WTC11 (cell line): ENCODE data around the gene FER1L5.

Experiments used
- ELF4 ChIP-seq: sonication (generic); formaldehyde crosslinking; IDR thresholded peaks from 2 replicates; pipeline ENCODE4 v1.8.1; 2022; ENCODE audit warnings: low read depth, mild to moderate bottlenecking, moderate library complexity, missing genetic modification reagents
- ESRRA ChIP-seq: sonication (generic); formaldehyde crosslinking; IDR thresholded peaks from 2 replicates; pipeline ENCODE4 v1.8.1; 2022; ENCODE audit warnings: mild to moderate bottlenecking, missing genetic modification reagents, borderline replicate concordance
- GTF2I ChIP-seq: fragments of 250-450 bp; sonication (Bioruptor Pico); conservative IDR thresholded peaks from 2 replicates; pipeline ENCODE4 v1.4.0; 2021; ENCODE audit warnings: mild to moderate bottlenecking
- KAT7 ChIP-seq: sonication (generic); formaldehyde crosslinking; IDR thresholded peaks from 2 replicates; pipeline ENCODE4 v1.8.1; 2023; ENCODE audit warnings: missing genetic modification reagents, mild to moderate bottlenecking, borderline replicate concordance
- NFATC4 ChIP-seq: fragments of 250-450 bp; sonication (Bioruptor Pico); IDR thresholded peaks from 2 replicates; pipeline ENCODE4 v1.9.0; 2021; ENCODE audit warnings: mild to moderate bottlenecking
- SP1 ChIP-seq: sonication (generic); formaldehyde crosslinking; conservative IDR thresholded peaks from 2 replicates; pipeline ENCODE4 v1.8.1; 2022; ENCODE audit warnings: missing genetic modification reagents
- TCF7 ChIP-seq: sonication (generic); formaldehyde crosslinking; IDR thresholded peaks from 2 replicates; pipeline ENCODE4 v1.8.0; 2022; ENCODE audit warnings: mild to moderate bottlenecking, low read depth, missing genetic modification reagents, moderate library complexity
- ZBTB21 ChIP-seq: sonication (generic); formaldehyde crosslinking; IDR thresholded peaks from 2 replicates; pipeline ENCODE4 v1.8.1; 2023; ENCODE audit warnings: mild to moderate bottlenecking, missing genetic modification reagents, borderline replicate concordance
- TF ChIP-seq, protein P1 (sequence below): fragments of 200-600 bp; IDR thresholded peaks from 2 replicates; pipeline ENCODE4 v1.8.0; 2022; ENCODE audit warnings: antibody characterized with exemption
- TF ChIP-seq, protein P2 (sequence below): sonication (generic); formaldehyde crosslinking; IDR thresholded peaks from 2 replicates; pipeline ENCODE4 v1.8.1; 2023; ENCODE audit warnings: mild to moderate bottlenecking, moderate library complexity, missing genetic modification reagents
- TF ChIP-seq, protein P3 (sequence below): sonication (generic); formaldehyde crosslinking; IDR thresholded peaks from 2 replicates; pipeline ENCODE4 v1.8.1; 2023; ENCODE audit warnings: mild to moderate bottlenecking, missing genetic modification reagents, moderate library complexity
- TF ChIP-seq, protein P4 (sequence below): sonication (generic); formaldehyde crosslinking; IDR thresholded peaks from 2 replicates; pipeline ENCODE4 v1.8.1; 2022; ENCODE audit warnings: low read depth, mild to moderate bottlenecking, moderate library complexity, missing genetic modification reagents, borderline replicate concordance
- TF ChIP-seq, protein P5 (sequence below): sonication (generic); formaldehyde crosslinking; IDR thresholded peaks from 2 replicates; pipeline ENCODE4 v1.8.1; 2023; ENCODE audit warnings: mild to moderate bottlenecking, missing genetic modification reagents, borderline replicate concordance

DNA sequence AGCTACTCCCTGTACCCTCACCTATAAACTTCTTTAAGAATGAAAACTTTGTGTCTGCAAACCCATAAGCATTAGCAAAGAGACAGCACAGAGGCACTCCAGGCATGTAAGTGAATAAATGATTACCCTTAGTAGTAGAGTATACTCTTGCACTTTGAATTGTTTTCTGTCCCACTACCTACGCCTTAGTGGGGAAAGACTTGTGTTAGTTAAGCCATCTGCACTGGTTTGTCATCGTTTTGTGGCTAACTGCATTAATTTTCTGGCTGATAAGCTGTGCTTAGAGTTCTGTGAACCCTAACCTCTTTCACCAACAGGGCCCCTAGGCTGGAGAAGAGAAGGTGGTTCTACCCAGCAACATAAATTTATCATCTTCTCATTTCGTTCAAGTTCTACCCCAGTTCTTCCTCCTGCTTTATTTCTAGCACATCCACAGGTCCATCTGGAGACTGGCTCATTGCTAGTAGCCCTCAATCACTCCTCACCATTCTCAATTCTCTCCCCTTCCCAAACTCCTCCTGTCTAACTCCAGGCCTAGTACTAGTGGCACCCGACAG lies 96.6 kb downstream of the FER1L5 start:
- TF ChIP-seq TCF7 (CRISPR knock-in tag) = no peak
- TF ChIP-seq, protein P1, sequence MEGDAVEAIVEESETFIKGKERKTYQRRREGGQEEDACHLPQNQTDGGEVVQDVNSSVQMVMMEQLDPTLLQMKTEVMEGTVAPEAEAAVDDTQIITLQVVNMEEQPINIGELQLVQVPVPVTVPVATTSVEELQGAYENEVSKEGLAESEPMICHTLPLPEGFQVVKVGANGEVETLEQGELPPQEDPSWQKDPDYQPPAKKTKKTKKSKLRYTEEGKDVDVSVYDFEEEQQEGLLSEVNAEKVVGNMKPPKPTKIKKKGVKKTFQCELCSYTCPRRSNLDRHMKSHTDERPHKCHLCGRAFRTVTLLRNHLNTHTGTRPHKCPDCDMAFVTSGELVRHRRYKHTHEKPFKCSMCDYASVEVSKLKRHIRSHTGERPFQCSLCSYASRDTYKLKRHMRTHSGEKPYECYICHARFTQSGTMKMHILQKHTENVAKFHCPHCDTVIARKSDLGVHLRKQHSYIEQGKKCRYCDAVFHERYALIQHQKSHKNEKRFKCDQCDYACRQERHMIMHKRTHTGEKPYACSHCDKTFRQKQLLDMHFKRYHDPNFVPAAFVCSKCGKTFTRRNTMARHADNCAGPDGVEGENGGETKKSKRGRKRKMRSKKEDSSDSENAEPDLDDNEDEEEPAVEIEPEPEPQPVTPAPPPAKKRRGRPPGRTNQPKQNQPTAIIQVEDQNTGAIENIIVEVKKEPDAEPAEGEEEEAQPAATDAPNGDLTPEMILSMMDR = no peak
- TF ChIP-seq, protein P2, sequence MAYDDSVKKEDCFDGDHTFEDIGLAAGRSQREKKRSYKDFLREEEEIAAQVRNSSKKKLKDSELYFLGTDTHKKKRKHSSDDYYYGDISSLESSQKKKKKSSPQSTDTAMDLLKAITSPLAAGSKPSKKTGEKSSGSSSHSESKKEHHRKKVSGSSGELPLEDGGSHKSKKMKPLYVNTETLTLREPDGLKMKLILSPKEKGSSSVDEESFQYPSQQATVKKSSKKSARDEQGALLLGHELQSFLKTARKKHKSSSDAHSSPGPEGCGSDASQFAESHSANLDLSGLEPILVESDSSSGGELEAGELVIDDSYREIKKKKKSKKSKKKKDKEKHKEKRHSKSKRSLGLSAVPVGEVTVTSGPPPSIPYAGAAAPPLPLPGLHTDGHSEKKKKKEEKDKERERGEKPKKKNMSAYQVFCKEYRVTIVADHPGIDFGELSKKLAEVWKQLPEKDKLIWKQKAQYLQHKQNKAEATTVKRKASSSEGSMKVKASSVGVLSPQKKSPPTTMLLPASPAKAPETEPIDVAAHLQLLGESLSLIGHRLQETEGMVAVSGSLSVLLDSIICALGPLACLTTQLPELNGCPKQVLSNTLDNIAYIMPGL (CRISPR knock-in tag) = no peak
- TF ChIP-seq ELF4 (CRISPR knock-in tag) = no peak
- no peak for TF ChIP-seq NFATC4 (CRISPR knock-in tag)
- TF ChIP-seq, protein P3, sequence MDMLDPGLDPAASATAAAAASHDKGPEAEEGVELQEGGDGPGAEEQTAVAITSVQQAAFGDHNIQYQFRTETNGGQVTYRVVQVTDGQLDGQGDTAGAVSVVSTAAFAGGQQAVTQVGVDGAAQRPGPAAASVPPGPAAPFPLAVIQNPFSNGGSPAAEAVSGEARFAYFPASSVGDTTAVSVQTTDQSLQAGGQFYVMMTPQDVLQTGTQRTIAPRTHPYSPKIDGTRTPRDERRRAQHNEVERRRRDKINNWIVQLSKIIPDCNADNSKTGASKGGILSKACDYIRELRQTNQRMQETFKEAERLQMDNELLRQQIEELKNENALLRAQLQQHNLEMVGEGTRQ (CRISPR knock-in tag) = no peak
- TF ChIP-seq ZBTB21 (CRISPR knock-in tag) = no peak
- TF ChIP-seq, protein P4, sequence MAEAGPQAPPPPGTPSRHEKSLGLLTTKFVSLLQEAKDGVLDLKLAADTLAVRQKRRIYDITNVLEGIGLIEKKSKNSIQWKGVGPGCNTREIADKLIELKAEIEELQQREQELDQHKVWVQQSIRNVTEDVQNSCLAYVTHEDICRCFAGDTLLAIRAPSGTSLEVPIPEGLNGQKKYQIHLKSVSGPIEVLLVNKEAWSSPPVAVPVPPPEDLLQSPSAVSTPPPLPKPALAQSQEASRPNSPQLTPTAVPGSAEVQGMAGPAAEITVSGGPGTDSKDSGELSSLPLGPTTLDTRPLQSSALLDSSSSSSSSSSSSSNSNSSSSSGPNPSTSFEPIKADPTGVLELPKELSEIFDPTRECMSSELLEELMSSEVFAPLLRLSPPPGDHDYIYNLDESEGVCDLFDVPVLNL (CRISPR knock-in tag) = no peak
- no peak for TF ChIP-seq SP1 (CRISPR knock-in tag)
- TF ChIP-seq ESRRA (CRISPR knock-in tag) = no peak
- TF ChIP-seq, protein P5, sequence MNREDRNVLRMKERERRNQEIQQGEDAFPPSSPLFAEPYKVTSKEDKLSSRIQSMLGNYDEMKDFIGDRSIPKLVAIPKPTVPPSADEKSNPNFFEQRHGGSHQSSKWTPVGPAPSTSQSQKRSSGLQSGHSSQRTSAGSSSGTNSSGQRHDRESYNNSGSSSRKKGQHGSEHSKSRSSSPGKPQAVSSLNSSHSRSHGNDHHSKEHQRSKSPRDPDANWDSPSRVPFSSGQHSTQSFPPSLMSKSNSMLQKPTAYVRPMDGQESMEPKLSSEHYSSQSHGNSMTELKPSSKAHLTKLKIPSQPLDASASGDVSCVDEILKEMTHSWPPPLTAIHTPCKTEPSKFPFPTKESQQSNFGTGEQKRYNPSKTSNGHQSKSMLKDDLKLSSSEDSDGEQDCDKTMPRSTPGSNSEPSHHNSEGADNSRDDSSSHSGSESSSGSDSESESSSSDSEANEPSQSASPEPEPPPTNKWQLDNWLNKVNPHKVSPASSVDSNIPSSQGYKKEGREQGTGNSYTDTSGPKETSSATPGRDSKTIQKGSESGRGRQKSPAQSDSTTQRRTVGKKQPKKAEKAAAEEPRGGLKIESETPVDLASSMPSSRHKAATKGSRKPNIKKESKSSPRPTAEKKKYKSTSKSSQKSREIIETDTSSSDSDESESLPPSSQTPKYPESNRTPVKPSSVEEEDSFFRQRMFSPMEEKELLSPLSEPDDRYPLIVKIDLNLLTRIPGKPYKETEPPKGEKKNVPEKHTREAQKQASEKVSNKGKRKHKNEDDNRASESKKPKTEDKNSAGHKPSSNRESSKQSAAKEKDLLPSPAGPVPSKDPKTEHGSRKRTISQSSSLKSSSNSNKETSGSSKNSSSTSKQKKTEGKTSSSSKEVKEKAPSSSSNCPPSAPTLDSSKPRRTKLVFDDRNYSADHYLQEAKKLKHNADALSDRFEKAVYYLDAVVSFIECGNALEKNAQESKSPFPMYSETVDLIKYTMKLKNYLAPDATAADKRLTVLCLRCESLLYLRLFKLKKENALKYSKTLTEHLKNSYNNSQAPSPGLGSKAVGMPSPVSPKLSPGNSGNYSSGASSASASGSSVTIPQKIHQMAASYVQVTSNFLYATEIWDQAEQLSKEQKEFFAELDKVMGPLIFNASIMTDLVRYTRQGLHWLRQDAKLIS (CRISPR knock-in tag) = no peak
- TF ChIP-seq KAT7 (CRISPR knock-in tag) = no peak
- TF ChIP-seq GTF2I = no peak
